ENCODE results near the gene ZNF25. TPM values are rescaled to one million over a fixed set of nuclear protein-coding genes. Genes with fewer than 3 reads are reported as not detected.

The ZNF25 gene
- total RNA-seq = 9.7 and 10.9 TPM in 2 replicates

GRCh38 chr10:37976091-37976879, at the start of gene ZNF25:
ZNF25 (minus strand) TSS chr10:37976647; CDS start chr10:37971722, 4,925 bp downstream.

GRCh38 chr10:38010119-38010903, 33.9 kb upstream of the ZNF25 start, which contains the start of gene ZNF33A:
ZNF33A (plus strand) TSS chr10:38010675; CDS start chr10:38012342, 1,667 bp downstream.

Other genes with a start within 250 kb of the ZNF25 start
- 7.5 and 10.3 TPM in 2 replicates for gene ZNF248, start 119.0 kb downstream of the ZNF25 start, total RNA-seq
- 16.7 and 30.0 TPM in 2 replicates for gene ZNF33A, start 34.0 kb upstream of the ZNF25 start, total RNA-seq
- gene ZNF37A, start 117.7 kb upstream of the ZNF25 start, total RNA-seq = 15.7 and 23.9 TPM in 2 replicates